ENCODE data around the gene CCDC169.
"Not testable (repeated sequence)": the region's sequence is repeated elsewhere in the genome, so short reads cannot be mapped to it uniquely, and the experiment has no call there.

The CCDC169 gene

GRCh38 chr13:36313047-36313969 is 15.7 kb upstream of the CCDC169 start:
- no peak for DNase-seq

DNA sequence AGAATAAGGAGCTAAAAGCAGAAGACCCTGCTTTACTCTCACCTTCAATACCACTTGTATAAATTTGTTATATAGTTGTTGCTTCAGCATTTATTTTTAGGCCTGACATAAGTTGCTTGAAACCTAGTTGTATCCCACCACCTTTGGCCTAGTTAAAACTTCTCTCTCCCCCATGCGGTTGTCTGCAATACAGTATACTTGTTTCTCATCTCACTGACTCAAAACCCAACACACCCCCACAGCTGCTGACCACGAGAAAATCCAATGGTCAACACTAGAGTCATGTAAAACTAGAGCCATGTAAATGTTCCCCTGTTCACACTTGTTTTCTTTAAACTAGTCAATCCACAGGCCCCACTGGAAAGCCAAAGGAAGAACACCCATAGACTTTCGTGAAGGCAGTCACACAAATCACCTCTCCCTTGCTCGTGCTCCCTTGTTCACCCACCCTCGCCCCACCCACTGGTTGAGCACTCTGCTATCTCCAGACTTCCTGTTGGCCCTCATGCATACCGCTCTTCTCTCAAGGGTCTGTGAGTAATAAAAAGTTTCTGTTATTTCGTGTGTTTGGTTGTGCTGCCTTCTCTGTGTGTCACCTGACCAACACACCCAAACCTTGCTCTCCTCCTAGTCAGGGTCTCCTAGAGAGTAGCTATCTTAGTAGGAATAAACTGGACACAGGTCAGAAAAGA is 12.9 kb upstream of the CCDC169 start:
- DNase-seq: peak; percentile 6 to 54 (median 39)

- DNase-seq: no peak
Measured at GRCh38 chr13:36302289-36302688, 4.7 kb upstream of the CCDC169 start.

GRCh38 chr13:36299469-36299868 is 1.9 kb upstream of the CCDC169 start:
- not testable (repeated sequence) for DNase-seq

- no peak for DNase-seq
Measured at GRCh38 chr13:36298535-36299068, 988 bp upstream of the CCDC169 start.

GRCh38 chr13:36294096-36294495 is 3.5 kb downstream of the CCDC169 start:
- no peak for DNase-seq

GRCh38 chr13:36293497-36293896 is 4.1 kb downstream of the CCDC169 start:
- no peak for DNase-seq

DNA sequence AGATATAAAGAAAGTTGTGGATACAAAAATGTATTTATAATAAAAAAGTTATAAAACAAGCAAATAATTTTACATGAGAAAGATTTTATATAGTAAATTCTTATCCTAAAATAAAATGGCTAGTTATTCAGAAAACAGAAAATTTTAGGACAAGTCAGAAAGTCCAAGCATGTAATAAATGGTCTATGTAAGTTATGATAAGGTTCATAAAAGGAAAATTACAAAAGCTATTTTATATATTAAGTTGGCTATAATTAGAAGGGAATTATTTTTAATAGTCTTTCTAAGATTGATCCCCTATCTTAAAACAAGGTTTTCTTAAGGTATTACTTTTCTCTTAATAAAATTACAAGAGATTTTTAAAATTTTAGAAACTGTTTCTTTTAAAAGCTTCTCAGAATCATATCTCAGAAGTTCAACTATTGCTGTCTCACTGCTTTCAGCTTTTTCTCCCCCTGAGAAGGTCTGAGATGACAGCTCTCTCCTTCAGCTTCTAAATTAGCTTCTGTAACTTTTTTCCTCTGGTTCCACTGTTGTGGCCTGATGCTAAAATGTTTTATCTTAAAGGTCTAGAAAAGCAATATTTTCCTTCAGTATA is 8.7 kb downstream of the CCDC169 start:
- DNase-seq: no peak

- DNase-seq: no peak
Measured at GRCh38 chr13:36286006-36286405, 11.6 kb downstream of the CCDC169 start.

- DNase-seq: peak in 3 of 4 experiments; percentile 16 to 76 (median 49)
Measured at GRCh38 chr13:36282821-36283432, 14.7 kb downstream of the CCDC169 start.

- DNase-seq: peak in 3 of 4 experiments; percentile 75 to 82 (median 79)
Measured at GRCh38 chr13:36275190-36276002, 22.2 kb downstream of the CCDC169 start.

GRCh38 chr13:36273431-36273830 is 24.2 kb downstream of the CCDC169 start:
- DNase-seq: no peak

DNA sequence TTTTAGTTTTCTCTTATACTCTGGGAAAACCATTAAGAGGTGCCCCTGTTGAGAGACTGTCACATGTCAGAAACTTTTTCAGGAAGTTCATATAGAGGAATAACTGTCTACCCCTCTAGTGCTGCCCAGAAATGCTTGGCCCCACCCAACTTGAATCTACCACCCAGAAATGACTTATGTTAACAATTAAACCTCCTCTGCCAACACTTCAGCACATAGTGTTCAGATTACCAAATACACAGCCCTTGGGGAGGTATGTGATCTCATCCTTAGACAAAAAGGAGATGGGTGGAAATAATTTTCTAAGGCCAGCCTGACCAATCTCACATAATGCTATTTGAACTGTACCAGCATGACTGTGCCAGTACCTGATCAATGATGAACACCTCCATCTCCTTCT is 35.6 kb downstream of the CCDC169 start:
- no peak for DNase-seq

- no peak for DNase-seq
Measured at GRCh38 chr13:36261011-36261410, 36.6 kb downstream of the CCDC169 start.

GRCh38 chr13:36259361-36260137 is 38.1 kb downstream of the CCDC169 start:
- DNase-seq: no peak

DNA sequence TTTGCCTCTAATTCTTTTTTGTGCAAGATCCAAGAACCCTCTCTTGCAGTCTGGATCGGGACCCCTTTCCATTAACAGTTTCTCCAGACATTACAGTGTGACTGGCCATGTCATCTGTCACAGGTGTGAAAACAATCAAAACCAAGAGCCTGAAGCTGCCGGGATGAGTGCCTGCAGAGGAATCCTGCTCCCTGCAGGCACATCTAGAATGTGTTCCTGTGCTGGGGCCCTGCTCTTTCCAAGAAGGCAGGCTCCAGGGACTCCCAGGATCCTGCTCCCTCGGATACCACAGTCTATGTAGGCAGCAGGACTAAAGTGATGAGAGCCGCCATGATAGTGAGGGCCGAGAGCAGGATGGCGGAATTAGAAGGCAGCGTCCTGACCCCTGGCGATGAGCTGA is 38.8 kb downstream of the CCDC169 start:
- no peak for DNase-seq

- peak; percentile 27 to 76 (median 64) for DNase-seq
Measured at GRCh38 chr13:36251526-36251925, 46.1 kb downstream of the CCDC169 start.

GRCh38 chr13:36251017-36251416 is 46.6 kb downstream of the CCDC169 start:
- DNase-seq: no peak

DNA sequence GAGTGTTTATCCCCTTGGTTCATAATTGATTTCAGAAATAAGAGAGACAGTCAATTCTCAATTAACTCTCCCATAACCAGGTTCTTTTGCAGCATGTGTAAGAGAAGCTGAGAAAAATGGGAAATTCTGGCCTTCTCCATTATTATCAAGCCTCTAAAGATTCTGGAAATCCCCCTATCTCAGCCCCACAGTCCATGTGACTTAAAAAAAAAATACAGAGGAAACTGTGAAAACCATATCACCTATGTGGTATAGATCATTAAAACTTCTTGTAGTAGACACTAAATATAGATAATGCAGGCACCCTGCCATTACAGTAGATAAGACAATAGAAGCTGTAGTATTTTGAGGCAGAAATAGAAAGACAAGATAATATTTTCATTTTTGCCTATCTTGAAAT is 48.9 kb downstream of the CCDC169 start:
- peak in 1 of 4 experiments; percentile 4 for DNase-seq

- DNase-seq: no peak
Measured at GRCh38 chr13:36244990-36245389, 52.6 kb downstream of the CCDC169 start.

GRCh38 chr13:36244073-36244472 is 53.5 kb downstream of the CCDC169 start:
- DNase-seq: no peak

All from suppressor macrophage (primary cell).